Glomerular endothelial cell (primary cell): ENCODE data around the gene DVL1. TPM values are rescaled to one million over a fixed set of nuclear protein-coding genes. Genes with fewer than 3 reads are reported as not detected.

Experiments
- DNase-seq: peaks from one replicate; pipeline ENCODE4 v3.0.0-alpha.2; 2011; ENCODE audit warnings: low read depth, low spot score; ENCODE audit errors: extremely low read depth
- total RNA-seq: library from RNA; depleted of rRNA; stranded (reverse); fragments of >200 nt; gene quantifications from 2 replicates; pipeline ENCODE4 v1.2.3, GENCODE V29; 2015

DVL1 gene
- total RNA-seq, 1 donor from 2014 or later, result 56.5 TPM

DNA sequence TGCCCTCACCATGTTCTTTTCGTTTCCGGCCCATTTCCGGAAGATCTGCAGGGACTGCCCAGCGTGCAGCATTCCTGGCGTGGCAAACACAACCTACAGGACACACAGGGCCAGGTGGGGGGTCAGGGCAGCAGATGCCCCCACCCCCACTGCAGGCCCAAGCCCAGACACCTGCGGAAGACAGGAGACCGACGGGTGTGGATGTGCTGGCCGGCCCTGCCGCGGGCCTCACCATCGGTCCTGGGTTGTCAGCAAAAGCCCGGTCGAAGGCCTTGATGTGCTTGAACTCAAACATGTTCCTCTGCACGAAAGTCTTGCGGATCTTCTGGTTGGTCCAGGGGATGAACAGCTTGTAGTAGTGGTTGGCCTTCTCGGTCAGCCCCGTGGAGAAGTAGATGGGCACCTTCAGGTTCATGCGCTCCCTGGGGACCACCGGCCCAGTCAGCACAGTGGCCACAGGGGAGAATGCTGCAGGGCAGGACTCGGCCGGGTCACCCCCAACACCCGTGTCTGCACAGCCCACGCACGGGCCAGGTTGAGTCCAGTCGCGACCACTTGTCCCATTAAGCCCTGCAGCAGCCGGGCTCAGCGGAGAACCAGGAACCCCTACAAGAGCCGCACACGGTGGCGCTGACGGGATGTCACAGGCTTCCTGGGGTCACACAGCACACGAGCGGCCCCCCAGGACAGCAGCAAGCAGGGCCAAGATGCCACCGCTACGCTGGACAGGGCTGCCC lies 35.5 kb downstream of the DVL1 start:
- DNase-seq, result no peak

DNA sequence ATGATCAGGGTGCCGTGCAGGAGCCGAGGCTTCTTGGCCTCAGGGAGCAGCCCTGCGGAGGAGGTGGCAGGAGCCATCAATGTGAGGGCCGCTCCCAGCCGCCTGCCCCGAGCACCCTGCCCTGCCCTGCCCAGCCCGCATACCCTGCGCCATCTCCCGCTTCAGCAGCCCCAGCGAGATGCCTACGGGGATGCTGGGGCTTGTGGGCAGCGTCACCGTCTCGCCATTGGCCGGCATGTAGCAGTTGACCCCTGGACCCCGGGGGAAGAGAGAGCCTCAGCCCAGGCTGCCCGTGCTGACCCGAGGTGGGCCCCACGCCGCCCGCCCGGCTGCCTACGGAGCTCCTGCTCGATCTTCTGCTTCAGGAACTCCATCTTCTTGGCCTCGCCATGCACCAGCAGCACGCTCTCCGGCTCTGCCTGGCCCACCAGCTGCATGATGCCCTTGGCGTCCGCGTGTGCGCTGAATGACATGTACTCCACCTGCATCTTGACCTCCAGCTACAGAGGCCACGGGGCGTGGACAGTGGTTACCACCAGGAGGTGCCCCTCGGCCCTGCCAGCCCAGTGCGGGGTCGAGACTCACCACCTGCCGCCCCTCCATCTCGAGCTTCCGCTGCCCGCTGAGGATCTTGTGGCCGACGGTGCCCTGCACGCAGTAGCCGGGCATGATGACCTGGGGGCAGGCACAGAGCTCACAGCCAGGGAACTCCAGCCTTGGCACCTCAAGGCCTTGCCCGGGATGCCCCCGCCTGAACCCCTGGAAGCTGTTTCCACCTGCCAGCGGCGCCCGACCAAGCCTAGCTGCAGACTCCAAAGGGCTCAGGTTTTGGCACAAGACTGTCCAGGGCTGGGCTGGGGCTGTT lies 36.5 kb downstream of the DVL1 start:
- DNase-seq, result no peak

DNA sequence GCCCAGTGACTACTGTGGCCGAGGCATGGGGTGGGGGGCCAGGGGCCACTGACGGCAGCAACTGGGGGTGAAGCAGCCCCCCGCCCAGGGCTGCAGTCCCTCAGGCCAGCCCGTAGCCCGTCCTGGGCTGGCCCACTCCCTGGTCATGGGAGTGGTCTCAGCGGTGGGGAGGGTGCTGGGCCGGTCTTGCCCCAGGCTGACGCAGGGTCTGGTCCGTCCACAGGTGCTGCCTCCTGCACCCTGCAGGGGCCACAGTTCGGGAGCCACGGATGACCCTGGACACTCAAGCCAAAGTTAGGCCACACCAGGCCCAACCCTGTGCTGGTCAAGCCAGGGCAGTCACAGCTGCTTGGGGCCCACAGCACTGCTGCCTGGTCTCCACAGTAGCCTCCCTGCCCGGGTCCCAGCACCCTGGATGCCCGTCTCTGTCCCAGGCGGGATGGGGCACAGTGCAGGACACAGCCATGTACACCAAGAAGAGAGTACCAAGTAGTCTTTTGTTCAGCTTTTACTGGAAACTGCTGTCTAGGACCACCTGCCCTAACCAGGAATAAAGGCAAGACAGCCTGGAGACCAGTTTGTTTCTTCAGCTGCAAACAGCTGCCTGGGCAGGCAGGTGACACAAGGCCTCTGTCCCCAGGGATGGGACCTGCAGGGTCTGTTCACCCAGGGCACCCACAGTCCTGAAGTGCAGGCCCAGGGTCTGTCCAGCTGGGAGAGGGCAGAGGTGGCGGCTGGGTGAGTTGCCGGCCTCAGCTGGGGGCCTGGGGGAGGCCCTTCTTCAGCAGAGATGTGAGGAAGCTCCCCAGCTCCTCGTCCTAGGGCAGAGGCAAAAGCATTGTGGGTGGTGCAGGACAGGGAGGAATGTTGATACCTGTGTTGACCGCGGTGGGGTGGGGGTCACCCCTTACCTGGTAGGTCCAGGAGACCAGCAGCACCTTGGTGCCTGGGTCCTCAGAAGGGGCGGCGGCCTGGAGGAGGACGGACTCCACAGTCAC lies 37.8 kb downstream of the DVL1 start:
- DNase-seq, result no peak

DNA sequence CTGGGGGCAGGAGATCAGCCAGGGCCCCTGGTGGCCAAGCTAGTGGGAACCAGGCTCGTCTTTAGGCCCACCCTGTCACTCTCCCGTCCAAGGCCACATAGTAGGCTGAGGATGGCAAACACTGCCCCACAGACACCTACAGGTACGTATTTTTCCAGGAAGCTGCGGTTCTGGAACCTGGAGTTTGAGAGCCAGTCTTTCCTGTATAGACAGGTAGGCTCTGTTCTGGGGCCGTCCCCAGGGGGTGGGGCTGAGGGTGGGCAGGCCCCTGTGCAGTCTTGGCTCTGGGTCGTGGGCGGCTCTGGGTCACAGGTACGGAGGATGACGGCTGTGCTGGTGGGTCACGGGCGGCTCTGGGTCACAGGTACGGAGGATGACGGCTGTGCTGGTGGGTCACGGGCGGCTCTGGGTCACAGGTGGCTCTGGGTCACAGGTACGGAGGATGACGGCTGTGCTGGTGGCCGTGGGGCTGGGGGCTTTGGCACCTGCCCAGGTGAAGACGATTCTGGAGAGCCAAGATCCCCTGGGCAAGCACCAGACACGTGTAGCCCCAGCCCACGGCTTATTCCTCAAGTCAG lies 38.7 kb downstream of the DVL1 start:
- no peak for DNase-seq

DNA sequence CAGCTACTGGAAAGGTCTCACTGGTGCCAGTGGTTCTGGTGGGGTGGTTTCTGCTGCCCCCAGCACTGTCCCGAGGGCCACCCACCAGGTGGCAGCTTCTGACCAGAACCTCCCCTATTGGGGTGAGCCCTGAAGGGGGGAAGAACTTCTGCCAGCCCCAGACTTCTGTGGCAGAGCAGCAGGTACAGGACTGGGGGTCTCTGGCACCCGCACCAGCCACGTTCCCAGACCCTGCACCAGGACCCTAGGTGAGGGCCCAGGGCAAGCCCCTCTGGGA lies 39.2 kb downstream of the DVL1 start:
- no peak for DNase-seq

DNA sequence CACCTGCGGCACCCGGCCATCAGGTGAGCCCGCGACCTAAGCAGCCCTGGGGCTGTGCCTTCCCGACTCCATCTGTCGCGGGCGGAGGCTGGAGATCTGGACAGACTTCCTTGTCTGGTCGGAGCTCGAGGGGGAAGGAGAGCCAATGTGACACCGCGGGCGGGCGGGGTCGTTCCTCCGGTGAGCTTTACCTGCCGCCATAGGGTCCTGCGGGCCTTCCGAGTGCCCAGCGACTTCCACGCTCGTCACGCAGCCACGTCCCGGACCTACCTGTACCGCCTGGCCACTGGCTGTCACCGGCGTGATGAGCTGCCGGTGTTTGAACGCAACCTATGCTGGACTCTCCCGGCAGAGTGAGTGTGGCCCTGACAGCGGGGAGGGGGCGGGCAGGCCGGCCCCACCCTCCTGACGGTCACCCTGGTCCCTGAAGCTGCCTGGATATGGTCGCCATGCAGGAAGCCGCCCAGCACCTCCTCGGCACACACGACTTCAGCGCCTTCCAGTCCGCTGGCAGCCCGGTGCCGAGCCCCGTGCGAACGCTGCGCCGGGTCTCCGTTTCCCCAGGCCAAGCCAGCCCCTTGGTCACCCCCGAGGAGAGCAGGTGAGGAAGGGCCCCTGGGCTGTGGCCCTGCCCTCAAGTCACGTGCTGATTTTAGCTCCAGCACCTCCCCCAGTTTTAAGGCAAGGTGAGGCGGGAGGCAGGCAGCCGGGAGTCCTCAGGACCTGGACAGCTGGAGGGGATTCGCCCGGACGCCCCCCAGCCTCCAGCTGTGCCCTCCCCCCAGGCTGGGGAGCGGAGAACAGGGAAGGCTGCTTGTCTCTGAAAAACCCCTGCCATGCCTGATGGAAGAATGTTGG lies 39.7 kb downstream of the DVL1 start:
- no peak for DNase-seq

DNA sequence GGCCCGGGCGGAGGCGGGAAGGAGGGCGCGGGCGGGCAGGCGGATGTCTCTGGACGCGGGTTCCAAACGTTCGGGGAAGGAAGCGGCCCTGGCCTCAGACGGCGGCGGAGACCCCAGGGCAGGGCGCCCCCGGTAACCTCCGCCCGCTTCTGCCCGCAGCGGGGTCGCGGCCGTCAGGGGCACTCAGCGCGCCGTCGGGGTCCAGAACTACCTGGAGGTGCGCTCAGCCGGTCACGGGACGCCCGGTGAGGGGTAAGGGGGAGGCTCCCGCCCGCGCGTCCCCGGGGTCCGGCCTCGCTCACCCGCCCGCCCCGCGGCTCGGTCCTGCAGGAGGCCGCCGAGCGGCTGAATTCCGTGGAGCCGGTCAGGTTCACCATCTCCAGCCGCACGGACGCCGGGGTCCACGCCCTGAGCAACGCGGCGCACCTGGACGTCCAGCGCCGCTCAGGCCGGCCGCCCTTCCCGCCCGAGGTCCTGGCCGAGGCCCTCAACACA lies 40.4 kb downstream of the DVL1 start:
- DNase-seq, result no peak

DNA sequence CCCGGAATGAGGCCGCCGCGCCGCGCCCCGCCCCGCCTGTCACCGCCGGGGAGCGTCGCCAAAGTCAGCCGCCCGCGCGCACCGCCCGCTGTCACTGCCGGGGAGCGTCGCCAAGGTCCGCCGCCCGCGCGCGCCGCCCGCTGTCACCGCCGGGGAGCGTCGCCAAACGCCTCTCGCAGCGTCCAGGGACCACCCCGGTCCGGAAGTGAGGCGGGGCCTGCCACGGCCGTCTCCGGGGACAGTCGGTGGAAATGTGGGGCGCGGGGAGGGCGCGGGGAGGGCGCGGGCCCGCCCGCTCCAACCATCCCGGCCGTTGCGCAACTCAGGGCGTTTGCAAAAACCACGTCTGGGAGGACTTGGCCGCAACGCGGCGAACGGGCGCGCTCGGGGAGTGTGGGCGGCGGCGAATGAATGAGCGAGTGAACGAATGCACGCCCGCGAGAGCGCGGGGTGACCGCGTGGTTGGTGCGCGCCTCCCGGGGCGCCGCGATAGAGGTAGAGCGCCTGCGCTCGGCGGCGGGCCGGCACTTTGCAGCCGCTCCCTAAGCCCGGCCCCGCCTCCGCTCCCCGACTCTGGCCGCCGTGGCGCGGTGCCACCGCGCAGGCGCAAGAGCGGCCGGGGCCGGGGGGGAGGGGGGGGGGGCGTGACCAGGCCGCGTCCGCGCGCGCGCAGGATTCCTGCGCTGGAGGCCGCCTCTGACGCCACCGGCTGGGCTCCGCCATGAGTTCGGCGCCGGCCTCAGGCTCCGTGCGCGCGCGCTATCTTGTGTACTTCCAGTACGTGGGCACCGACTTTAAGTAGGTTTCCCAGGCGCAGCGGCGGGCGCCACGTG lies 41.1 kb downstream of the DVL1 start, which contains the start of the genes ACAP3 and PUSL1:
Gene ACAP3, minus strand, starts transcription at position 8 of the 833 bp plus-strand sequence. CDS start 115 bp downstream, outside the sequence.
Gene PUSL1, plus strand, starts transcription at position 675 of the 833 bp plus-strand sequence. Its CDS starts 47 bp downstream, at position 722.
- DNase-seq, result no peak

DNA sequence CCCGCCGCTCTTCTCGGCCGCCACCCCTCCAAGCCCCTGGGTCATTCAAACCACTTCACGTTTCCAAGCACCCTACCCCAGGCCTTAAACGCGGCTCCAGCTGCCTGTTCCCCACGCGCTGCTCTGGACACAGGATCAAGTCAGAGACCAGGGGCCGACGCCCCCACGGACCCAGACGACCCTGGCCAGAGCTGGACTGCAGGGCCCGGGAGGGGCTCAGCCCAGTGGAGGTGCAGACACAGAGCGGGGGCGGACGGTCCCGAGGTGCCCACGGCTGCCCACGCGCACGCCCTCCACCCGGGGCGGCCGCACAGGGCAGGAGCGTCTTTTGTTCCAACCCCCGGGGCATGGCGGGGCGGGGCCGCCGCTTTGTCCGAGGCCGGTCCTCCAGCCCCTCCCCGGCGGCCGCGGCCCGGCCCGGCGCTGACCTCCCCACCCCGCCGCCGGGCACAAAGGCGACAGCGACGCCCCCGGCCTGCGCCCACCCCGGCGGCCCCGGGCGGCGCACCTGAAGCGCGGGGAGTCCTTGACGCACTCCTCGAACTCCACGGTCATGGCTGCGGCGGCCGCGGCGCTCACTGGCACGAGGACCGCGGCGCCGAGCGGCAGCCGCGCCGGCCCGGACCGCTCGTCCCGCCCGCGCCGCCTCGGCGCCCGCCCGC lies 41.8 kb downstream of the DVL1 start:
- DNase-seq, result no peak

DNA sequence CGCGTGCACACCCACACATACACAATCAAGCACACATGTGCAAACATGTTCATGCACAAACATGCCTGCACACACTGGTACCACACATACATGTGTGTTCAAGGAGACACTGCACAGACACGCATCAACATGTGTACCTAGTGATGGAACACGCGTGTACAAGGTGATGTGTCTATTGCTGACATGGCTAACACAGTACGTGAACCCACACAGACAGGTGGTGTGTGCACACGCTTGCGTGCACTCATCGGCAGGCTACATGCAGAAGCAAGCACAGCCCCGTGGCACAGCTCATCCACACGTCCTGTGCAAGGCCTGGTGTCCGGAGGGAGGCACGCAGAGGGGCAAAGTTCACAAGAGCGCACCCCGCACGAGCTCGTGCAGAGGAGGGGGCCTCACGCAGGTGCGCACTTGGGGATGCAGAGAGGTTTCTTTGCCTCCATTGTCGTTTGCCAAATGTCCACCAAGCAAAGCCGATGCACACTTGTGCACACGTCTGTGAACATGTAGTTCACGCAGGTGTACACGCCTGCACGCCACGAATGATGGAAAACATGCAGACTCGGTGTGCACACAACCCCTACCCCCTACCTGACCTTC lies 42.5 kb downstream of the DVL1 start:
- DNase-seq, result no peak

DNA sequence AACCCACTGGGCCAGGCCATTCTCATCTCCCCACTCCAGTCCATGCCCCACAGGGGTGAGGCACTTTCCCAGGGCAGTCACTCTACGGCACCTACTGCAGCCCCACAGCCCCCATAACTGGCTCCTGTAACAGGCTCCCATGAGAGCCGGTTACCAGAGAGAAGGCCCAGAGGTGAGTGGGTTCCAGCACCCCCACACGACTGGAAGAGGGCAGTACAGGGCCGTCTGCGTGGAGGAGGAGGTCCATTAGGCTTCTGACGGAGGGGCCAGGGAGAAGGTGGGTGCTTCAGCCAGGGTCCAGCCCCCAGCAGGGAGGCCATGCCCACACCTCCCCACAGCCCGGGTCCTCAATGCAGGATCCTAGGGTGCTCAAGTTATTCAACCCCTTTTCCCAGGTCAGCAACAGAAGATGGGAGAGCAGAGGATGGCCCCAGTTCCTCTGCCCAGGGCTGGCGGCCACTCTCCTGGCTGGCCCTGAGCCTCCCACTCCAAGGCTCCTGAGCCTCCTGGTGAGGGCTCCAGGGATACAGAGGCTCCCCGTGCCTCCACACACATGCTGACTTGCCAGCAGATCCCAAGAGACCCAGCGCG lies 43.1 kb downstream of the DVL1 start:
- DNase-seq, result no peak

DNA sequence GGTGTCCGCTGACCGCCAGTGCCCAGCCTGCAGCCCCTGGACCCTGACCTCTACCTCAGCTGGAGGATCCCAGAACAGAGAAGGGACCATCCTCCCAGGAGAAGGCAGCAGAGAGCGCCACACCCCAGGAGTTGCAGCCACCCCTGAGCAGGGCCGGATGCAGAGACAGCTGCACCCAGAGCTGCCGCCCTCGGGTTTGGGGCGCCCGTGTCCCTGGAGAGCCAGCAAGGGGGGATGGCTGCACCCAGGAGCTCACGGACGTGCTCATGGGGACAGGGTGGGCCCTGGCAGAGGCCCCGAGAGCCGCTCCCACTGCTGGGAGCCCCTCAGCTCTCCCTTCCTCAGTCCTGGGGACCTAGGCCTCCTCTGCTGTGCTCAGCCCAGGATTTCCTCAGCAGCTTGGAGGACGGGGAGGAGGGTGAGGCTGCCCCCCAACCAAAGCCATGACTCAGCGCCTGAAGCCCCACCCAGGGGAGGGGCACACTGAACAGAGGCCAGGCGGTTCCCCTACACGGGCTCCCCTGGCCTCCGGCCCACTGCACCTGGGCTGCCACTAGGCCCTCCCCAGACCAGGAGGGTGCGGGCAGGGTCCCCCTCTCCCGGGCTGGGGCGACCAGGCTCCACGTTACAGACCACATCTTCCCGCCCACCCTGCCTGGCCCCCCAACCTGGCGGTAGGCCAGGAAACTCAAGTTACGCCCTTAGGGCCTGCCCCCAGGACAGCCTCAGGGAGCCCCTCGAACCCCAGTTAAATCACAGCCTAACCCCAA lies 43.7 kb downstream of the DVL1 start:
- no peak for DNase-seq

DNA sequence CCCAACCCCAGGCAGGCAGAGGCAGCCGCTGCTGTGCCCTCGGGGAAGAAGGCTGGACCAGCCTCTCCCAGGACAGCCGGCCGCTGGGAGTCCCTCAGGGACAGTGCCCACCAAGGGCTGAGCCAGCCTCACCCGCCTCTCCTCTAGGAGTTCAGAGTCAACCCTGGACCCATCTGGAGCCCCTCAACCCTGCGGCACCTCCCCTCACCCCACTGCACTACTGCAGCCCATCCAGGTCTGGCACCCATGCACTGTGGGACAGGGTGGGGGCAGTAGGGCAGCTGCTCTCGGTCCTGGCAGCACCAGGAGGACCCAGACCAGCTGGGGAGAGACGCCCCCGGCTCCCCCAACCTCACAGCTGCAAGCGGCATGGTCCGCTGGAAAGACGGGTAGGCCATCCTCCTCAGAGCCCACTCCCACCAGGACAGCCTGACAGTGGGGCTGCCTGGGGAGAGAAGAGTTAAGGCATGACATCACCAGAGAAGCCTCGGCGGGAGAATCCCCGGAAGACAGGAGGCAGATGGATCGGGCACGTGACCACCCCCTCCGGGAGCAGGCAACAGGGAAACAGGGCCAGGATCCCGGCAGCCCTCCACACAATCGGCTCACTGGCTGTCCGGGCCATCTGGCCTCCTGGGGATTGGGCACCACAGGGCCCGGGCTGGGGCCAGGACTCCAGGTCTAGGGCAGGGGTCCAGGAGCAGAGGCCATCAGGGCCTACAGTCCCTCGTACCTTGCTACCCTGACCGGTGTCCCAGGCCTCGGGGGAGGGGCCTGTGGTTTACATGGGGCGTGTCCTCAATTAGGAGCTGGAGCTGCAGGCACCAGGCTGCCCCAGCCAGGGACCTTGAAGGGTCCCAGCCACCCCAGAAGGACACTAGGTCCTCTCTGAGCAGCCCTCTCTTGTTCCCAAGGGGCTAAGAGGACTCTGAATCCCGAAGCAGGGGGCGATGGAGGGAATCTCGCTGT lies 44.6 kb downstream of the DVL1 start:
- DNase-seq, result no peak

DNA sequence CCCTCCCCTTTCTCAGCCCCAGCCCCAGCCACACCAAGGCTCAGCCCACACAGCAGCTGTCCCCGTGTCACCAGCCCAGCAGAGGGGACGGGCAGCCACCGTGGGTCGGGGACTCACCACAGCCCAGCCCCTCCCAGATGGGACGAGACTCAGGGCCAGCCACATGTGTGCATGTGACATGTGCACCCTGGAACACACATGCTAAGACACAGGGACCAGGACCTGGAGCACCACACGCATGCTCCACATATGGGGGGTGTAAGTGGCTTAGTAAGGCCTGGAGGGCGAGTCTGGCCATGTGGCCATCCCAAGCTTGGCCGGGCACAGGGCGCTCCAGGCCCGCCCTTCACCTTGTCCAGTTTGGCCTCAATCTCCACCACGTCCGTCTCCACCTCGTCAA lies 45.5 kb downstream of the DVL1 start:
- no peak for DNase-seq

DNA sequence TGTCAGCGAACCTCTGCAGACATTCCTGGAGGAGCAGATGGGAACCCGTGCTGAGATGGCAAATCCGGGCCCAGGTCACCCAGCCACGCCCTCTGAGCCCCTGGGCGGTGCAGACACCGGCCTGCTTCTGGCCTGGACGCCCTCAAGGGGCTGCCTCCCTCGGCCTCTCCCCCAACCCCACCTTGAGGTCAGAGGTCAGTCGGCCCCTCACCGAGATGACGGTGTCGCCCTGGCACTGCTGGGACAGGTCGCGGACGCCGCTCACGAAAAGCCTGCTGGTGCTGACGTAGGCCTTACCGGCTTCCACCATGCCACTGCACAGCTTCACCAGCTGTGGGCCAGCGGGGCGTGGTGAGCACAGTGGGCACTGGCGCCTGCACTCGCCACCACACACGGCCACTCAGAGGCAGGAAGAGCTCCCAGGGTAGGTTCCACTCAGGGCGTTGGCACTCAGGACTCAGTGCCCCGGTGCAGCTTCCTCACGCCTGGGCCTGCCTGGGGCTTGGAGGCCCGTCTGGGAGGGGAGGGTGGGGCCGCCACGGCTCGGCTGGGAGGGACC lies 46.2 kb downstream of the DVL1 start:
- no peak for DNase-seq
